Muscle layer of colon (tissue), 2 donors: ENCODE results near the gene JSRP1.

ENCODE experiments used
- H3K27ac ChIP-seq: one replicate; pipeline ENCODE4 v1.7.0; 2013; ENCODE audit warnings: low read depth, mild to moderate bottlenecking, low read length, moderate library complexity
- H3K27me3 ChIP-seq, 2 donors: one replicate each; pipeline ENCODE4 v1.7.0; 2013; ENCODE audit warnings: low read length in 2 of 2, mild to moderate bottlenecking in 2 of 2; ENCODE audit not compliant: insufficient read depth in 2 of 2, control insufficient read depth in 1 of 2
- H3K36me3 ChIP-seq: one replicate; pipeline ENCODE4 v1.7.0; 2013; ENCODE audit warnings: mild to moderate bottlenecking, low read length; ENCODE audit not compliant: insufficient read depth
- H3K4me1 ChIP-seq: one replicate; pipeline ENCODE4 v1.7.0; 2013; ENCODE audit warnings: mild to moderate bottlenecking, low read length; ENCODE audit not compliant: insufficient read depth
- H3K4me3 ChIP-seq, 2 donors: one replicate each; pipeline ENCODE4 v1.7.0; 2013; ENCODE audit warnings: low read length in 2 of 2, low read depth in 1 of 2, mild to moderate bottlenecking in 1 of 2, moderate library complexity in 1 of 2
- H3K9ac ChIP-seq: one replicate; pipeline ENCODE4 v1.7.0; 2013; ENCODE audit warnings: low read length
- H3K9me3 ChIP-seq: one replicate; pipeline ENCODE4 v1.7.0; 2013; ENCODE audit warnings: mild to moderate bottlenecking, low read length
- donor health status: abdominal sarcoma.
- donor health status: Adenocarcinoma of cecum.

Gene JSRP1

GRCh38 chr19:2248136-2249009 is 7.8 kb downstream of the JSRP1 start:
- Histone ChIP-seq H3K4me1 (peaks cover 4% of the 10 kb centered on the region), H3K27ac (no peak overlapping the region), H3K27me3 (peaks cover 10 to 40% of the 10 kb centered on the region in 2 donors), H3K36me3 (peaks cover 42% of the 10 kb centered on the region), H3K4me3 (no peak overlapping the region), H3K9me3 (no peaks in the 10 kb centered on the region), H3K9ac (no peak overlapping the region)

GRCh38 chr19:2247433-2248101 is 8.7 kb downstream of the JSRP1 start:
- Histone ChIP-seq H3K9me3 (no peaks in the 10 kb centered on the region), H3K36me3 (peaks cover 47% of the 10 kb centered on the region), H3K27ac (no peak overlapping the region), H3K4me3 (no peak overlapping the region), H3K9ac (no peak overlapping the region), H3K27me3 (peaks cover 2 to 31% of the 10 kb centered on the region in 2 donors), H3K4me1 (peaks cover 4% of the 10 kb centered on the region)

GRCh38 chr19:2246801-2247361 is 9.3 kb downstream of the JSRP1 start:
- no peak overlapping the region for H3K9ac ChIP-seq
- H3K27ac ChIP-seq, result no peak overlapping the region
- peaks cover 47% of the 10 kb centered on the region for H3K36me3 ChIP-seq

DNA sequence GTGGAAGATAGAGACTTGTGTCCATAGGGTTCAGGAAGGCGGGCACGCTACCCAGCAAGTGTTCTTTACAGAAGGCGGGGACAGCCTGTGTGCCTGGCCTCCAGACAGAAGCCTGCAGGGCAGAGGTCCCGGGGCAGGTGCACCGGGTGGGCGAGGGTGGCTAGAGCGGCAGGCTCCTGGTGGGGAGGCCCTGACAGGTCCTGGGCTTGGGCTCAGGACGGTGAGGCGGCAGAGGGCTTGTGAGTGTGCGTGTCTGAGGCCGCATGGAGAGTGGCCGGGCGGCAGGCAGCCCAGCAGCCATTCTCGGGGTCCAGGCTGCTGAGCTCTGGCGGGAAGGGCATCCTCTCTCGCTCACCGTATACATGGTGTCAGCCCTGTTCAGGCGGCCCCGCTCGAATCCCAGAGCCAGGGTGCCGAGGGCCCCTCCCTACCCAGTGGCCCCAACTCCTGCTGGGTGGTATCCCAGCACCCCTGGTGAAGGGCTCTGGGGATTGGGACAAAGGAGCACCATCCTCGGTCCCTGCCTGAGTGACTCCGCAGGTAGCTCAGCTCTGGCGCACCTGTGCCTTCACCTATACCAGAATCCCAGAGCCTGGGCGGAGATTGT is 10.1 kb downstream of the JSRP1 start:
- Histone ChIP-seq H3K27me3 (peaks cover 0 to 20% of the 10 kb centered on the region in 2 donors), H3K27ac (no peak overlapping the region), H3K9me3 (no peaks in the 10 kb centered on the region), H3K4me3 (no peak overlapping the region), H3K9ac (no peak overlapping the region), H3K4me1 (peaks cover 4% of the 10 kb centered on the region), H3K36me3 (peaks cover 47% of the 10 kb centered on the region)

More at GRCh38 chr19:2246801-2247361, 9.3 kb downstream of the JSRP1 start:
- H3K9me3 ChIP-seq, result no peaks in the 10 kb centered on the region
- peaks cover 2% of the 10 kb centered on the region for H3K4me1 ChIP-seq
- peaks cover 0 to 25% of the 10 kb centered on the region in 2 donors for H3K27me3 ChIP-seq
- H3K4me3 ChIP-seq, result no peak overlapping the region

DNA sequence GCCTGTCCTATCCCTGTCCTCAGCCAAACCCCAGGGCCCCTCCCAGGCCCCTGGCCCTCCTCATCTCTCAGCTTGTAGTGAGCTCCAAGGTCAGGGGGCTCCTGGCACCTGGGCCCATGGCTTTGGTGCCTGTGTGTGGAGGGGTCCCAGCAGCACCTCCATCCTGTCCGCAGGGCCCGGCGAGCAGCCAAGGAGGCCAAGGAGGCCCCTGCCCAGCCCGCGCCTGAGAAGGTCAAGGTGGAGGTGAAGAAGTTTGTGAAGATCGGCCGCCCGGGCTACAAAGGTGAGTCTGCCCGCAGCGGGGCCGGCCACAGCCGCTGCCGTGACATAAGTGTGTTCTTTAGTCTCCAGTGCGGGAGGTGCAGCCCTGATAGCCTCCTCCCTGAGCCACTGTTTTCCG is 10.9 kb downstream of the JSRP1 start:
- peaks cover 13% of the 10 kb centered on the region for H3K4me1 ChIP-seq
- H3K9ac ChIP-seq, result no peak overlapping the region
- peaks cover 0 to 11% of the 10 kb centered on the region in 2 donors for H3K27me3 ChIP-seq
- H3K36me3 ChIP-seq, result peaks cover 47% of the 10 kb centered on the region
- no peak overlapping the region for H3K27ac ChIP-seq
- no peaks in the 10 kb centered on the region for H3K9me3 ChIP-seq
- H3K4me3 ChIP-seq, result no peak overlapping the region

GRCh38 chr19:2244486-2244885 is 11.7 kb downstream of the JSRP1 start:
- Histone ChIP-seq H3K36me3 (peaks cover 47% of the 10 kb centered on the region), H3K27ac (no peak overlapping the region), H3K27me3 (peaks cover 0 to 3% of the 10 kb centered on the region in 2 donors), H3K9ac (no peak overlapping the region), H3K4me3 (no peak overlapping the region), H3K4me1 (peaks cover 20% of the 10 kb centered on the region), H3K9me3 (no peaks in the 10 kb centered on the region)

- no peak overlapping the region for H3K27ac ChIP-seq
- H3K4me3 ChIP-seq, result no peak overlapping the region
- H3K27me3 ChIP-seq, result no peaks in the 10 kb centered on the region
- H3K36me3 ChIP-seq, result peaks cover 47% of the 10 kb centered on the region
- no peaks in the 10 kb centered on the region for H3K9me3 ChIP-seq
- peaks cover 25% of the 10 kb centered on the region for H3K4me1 ChIP-seq
- H3K9ac ChIP-seq, result no peak overlapping the region
Observed at GRCh38 chr19:2244125-2244411, 12.1 kb downstream of the JSRP1 start.

DNA sequence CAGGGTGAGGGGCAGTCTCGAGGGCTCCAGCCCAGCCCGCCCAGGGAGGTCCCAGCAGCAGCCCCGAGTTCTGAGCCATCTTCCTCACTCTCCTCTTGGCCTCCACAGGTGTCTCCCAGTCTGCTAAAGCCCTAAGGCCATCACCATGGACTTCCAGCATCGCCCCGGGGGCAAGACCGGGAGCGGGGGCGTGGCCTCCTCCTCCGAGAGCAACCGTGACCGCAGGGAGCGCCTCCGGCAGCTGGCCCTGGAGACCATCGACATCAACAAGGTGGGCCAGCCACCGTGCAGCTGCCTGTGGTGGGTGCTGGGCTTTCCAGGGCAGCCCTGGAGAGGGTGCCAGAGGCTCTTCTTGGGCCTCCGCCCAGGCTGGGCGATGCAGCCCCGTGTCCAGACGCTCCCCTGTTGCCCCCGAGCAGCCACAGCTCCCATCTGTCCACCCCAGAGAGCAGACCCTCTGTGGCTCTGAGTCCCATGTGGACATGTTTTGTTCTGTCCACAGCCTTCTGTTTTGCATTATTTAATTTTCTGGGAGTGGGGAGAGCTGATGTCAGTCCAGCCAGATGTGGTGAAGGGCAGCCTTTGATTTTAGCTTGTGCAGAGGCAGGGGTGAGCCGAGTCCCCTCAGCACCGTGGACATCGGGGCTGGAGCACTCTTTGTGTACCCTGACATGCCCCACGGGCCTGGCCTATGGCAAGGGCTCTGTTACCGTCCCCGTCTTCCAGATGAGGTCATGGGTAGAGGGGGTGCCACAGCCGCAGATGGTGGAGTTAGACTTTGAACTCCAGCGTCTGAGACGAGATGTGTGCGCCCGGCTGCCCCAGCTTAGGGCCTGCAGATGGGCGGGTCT is 12.7 kb downstream of the JSRP1 start:
- Histone ChIP-seq H3K27me3 (no peaks in the 10 kb centered on the region), H3K4me3 (no peak overlapping the region), H3K27ac (no peak overlapping the region), H3K4me1 (peaks cover 30% of the 10 kb centered on the region), H3K9ac (no peak overlapping the region), H3K9me3 (no peaks in the 10 kb centered on the region), H3K36me3 (peaks cover 47% of the 10 kb centered on the region)

GRCh38 chr19:2242816-2243215 is 13.4 kb downstream of the JSRP1 start:
- no peaks in the 10 kb centered on the region for H3K27me3 ChIP-seq
- no peak overlapping the region for H3K4me3 ChIP-seq
- peaks cover 47% of the 10 kb centered on the region for H3K36me3 ChIP-seq
- no peak overlapping the region for H3K9ac ChIP-seq
- peaks cover 37% of the 10 kb centered on the region for H3K4me1 ChIP-seq
- no peaks in the 10 kb centered on the region for H3K9me3 ChIP-seq
- H3K27ac ChIP-seq, result no peak overlapping the region

GRCh38 chr19:2242092-2242537 is 14.1 kb downstream of the JSRP1 start:
- no peak overlapping the region for H3K9ac ChIP-seq
- H3K27me3 ChIP-seq, result no peaks in the 10 kb centered on the region
- no peak overlapping the region for H3K27ac ChIP-seq
- no peaks in the 10 kb centered on the region for H3K9me3 ChIP-seq
- peaks cover 43% of the 10 kb centered on the region for H3K4me1 ChIP-seq
- peaks cover 43% of the 10 kb centered on the region for H3K36me3 ChIP-seq
- H3K4me3 ChIP-seq, result no peak overlapping the region
